Subcutaneous abdominal adipose tissue (tissue), 5 donors: ENCODE measurements around the gene TDP2.

Experiments
- H3K27ac ChIP-seq: one replicate; pipeline ENCODE4 v1.7.0; 2013; ENCODE audit warnings: low read depth, mild to moderate bottlenecking, inconsistent platforms, low read length, moderate library complexity
- H3K27me3 ChIP-seq, 5 donors: one replicate each; pipeline ENCODE4 v1.7.0; 2013; ENCODE audit warnings: low read length in 5 of 5, inconsistent platforms in 1 of 5; ENCODE audit not compliant: control insufficient read depth in 5 of 5, insufficient read depth in 4 of 5
- H3K36me3 ChIP-seq, 5 donors: one replicate each; pipeline ENCODE4 v1.7.0; 2013; ENCODE audit warnings: low read length in 5 of 5; ENCODE audit not compliant: control insufficient read depth in 5 of 5, insufficient read depth in 5 of 5
- H3K4me1 ChIP-seq, 5 donors: one replicate each; pipeline ENCODE4 v1.7.0; 2013; ENCODE audit warnings: low read length in 5 of 5, mild to moderate bottlenecking in 3 of 5, moderate library complexity in 1 of 5; ENCODE audit not compliant: control insufficient read depth in 5 of 5, insufficient read depth in 5 of 5
- H3K4me3 ChIP-seq, 5 donors: one replicate each; pipeline ENCODE4 v1.7.0; 2013; ENCODE audit warnings: low read length in 5 of 5, low read depth in 1 of 5
- H3K9ac ChIP-seq, 5 donors: one replicate each; pipeline ENCODE4 v1.7.0; 2013; ENCODE audit warnings: low read length in 5 of 5, mild to moderate bottlenecking in 4 of 5, moderate library complexity in 3 of 5
- H3K9me3 ChIP-seq, 5 donors: one replicate each; pipeline ENCODE4 v1.7.0; 2013; ENCODE audit warnings: low read length in 5 of 5; ENCODE audit not compliant: control insufficient read depth in 5 of 5
- donor health status: healthy.
- donor health status: healthy.
- donor health status: healthy.
- donor health status: healthy.
- donor health status: healthy.

The TDP2 gene

DNA sequence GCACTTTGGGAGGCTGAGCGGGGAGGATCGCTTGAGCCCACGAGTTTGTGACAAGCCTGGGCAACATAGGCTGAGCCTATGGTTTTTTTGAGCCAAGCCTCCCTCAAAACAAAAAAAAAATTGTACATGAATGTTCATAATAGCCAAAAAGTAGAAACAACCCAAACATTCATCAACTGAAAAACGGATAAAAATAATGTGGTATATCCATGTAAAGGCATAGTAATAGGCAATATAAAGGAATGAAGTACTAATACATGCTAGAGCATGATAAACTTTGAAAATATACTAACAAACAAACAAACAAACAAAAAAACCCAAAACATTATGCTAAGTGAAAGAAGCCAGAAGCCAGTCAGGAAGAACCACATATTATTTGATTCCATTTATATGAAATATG lies 56.0 kb downstream of the TDP2 start:
- Histone ChIP-seq H3K36me3 (no peaks in the 10 kb centered on the region), H3K4me3 (no peak overlapping the region), H3K9me3 (no peaks in the 10 kb centered on the region), H3K9ac (no peak overlapping the region), H3K27me3 (no peaks in the 10 kb centered on the region), H3K4me1 (peaks cover 0 to 8% (median 4%) of the 10 kb centered on the region in 5 donors), H3K27ac (no peak overlapping the region)

DNA sequence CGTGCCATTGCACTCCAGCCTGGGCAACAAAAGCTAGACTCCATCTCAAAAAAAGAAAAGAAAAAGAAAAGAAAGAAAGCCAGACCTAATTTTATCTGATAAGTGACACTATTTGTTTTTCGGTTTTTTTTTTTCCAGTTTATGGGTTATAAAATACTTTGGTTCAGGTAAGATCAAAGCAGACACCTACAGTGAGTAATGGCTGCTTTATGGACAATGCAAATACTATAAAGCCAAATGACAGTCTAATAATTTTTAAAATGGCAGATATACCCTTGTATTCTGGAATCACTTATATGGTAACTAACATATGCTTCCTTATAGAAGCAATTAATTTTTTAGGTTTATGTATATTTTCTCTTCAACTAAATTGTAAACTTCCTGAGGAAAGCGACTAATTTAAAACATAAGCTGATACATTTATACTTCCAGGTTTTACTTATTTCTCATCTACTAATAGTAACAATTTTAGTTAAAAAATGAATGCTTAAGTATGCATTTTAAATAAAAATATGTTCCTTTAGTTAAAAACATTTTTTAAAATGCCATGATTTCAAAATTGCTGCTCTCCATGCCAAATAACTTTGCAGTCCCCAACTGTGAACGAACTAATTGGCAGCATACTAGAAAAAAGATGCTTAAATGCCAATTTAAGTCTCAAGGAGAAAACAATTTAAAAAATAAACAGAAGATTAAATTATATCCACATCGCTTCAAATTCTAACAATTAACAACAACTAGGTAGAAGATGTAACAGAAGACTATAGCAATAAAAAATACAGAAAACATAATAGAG lies 59.2 kb downstream of the TDP2 start:
- Histone ChIP-seq H3K4me3 (no peak overlapping the region), H3K9me3 (no peaks in the 10 kb centered on the region), H3K27me3 (no peaks in the 10 kb centered on the region), H3K4me1 (no peaks in the 10 kb centered on the region), H3K9ac (no peak overlapping the region), H3K36me3 (no peaks in the 10 kb centered on the region), H3K27ac (no peak overlapping the region)

DNA sequence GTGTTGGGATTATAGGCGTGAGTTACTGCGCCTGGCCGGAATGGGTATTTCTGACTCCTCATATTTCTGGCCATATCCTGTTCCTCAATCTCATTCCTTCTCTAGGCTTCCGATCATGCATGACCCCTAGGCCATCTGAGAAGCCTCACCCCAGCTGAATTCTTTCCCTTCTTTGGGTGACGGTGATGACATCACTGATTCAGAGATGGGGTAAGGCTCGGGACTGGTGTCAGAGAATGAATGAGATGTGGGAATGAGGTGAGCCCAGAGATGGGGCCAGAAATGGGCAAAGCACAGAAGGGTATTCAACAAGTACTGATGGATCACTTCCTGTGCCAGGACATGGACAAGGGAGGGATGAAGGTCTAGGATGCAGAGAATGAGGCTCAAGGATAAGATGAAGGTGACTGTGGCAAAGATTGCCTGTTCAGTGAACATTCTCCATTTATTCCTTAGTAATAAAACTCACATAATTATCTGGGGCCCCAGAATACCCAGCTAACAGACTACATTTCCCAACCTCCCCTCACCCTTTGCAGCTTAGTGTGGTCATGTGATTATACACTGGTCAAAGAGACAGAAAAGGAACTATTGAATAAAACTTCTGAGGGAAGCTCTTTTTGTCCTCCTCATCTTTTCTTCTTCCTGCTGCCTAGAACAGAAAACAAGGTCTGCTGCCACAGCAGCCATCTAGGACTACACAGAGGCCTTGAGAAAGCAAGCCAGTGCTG lies 60.3 kb downstream of the TDP2 start:
- no peak overlapping the region for H3K27ac ChIP-seq
- H3K9me3 ChIP-seq: no peaks in the 10 kb centered on the region
- no peaks in the 10 kb centered on the region for H3K4me1 ChIP-seq
- no peaks in the 10 kb centered on the region for H3K36me3 ChIP-seq
- H3K27me3 ChIP-seq: no peaks in the 10 kb centered on the region
- H3K9ac ChIP-seq: no peak overlapping the region
- H3K4me3 ChIP-seq: no peak overlapping the region

DNA sequence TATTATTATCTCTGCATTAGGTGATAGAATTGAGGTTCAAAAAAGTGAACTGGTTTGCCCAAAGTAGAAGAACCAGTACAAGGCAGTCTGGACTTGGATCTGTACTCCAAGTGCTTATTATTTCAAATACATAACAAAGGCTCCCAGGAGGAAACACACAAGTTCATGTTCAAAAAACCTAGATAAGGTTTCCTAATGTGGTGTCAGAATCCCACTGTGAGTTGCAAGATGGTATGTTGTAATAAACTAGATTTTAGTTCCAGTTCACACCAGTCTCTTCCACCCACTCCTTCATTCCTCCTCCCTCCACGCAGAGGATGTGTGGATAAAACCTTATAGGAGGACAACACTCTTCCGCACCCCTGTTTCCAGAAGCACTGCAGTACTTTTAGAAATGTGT lies 63.5 kb downstream of the TDP2 start:
- Histone ChIP-seq H3K36me3 (no peaks in the 10 kb centered on the region), H3K9ac (no peak overlapping the region), H3K27me3 (no peaks in the 10 kb centered on the region), H3K27ac (no peak overlapping the region), H3K9me3 (no peaks in the 10 kb centered on the region), H3K4me1 (no peaks in the 10 kb centered on the region), H3K4me3 (no peak overlapping the region)

DNA sequence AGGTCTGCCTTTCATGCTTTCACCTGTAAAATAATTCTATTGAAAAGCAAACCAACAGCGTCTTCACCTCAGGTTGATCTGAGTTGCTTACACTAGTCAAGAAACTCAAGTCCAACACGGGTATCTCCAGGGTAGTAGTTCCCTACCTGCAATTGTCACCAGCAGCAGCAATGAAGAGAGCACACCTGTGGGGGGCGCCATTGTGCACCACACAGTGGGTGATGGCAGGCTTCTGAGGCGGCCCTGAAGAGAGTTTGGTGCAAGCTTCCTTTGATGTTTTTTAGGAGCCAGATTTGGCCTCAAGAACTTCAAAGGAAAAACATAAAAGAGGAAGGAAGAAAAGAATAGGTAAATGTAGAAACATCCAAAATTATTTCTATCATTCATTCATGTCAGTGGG lies 65.8 kb downstream of the TDP2 start:
- H3K27ac ChIP-seq: no peak overlapping the region

More for the DNA sequence above, 65.8 kb downstream of the TDP2 start:
- no peaks in the 10 kb centered on the region for H3K9me3 ChIP-seq
- no peaks in the 10 kb centered on the region for H3K4me1 ChIP-seq
- no peaks in the 10 kb centered on the region for H3K27me3 ChIP-seq
- no peak overlapping the region for H3K4me3 ChIP-seq
- no peak overlapping the region for H3K9ac ChIP-seq
- no peaks in the 10 kb centered on the region for H3K36me3 ChIP-seq
